HEK293 (cell line): Measurements from ENCODE around the gene VTI1B.

Experiments
- CTCF ChIA-PET: fragments of 350-600 bp; formaldehyde crosslinking; extraction: SDS; loops from one replicate; lab custom pipeline; 2021; ENCODE audit warnings: antibody characterized with exemption; lab: Yijun Ruan, JAX
- POLR2A ChIA-PET: fragments of 300-600 bp; formaldehyde crosslinking; extraction: SDS; loops from one replicate; lab custom pipeline; 2020; ENCODE audit warnings: antibody characterized with exemption, inconsistent platforms; lab: Yijun Ruan, JAX
- H3K27ac ChIP-seq: fragments of 200-500 bp; sonication (Bioruptor generic); 2 replicates; pipeline ENCODE4 v1.5.1; 2014; ENCODE audit warnings: low read depth, low read length, control low read depth, inconsistent platforms; ENCODE audit errors: extremely low read depth
- H3K36me3 ChIP-seq, 2 experiments: fragments of 200-500 bp in 1 of 2; sonication (Bioruptor generic) in 1 of 2; 1 replicate in 1 of 2; 2 replicates in 1 of 2; pipeline ENCODE4 v1.5.1; 2014 to 2017; ENCODE audit warnings: inconsistent platforms in 2 of 2, low read length in 2 of 2; ENCODE audit not compliant: control insufficient read depth in 2 of 2, insufficient read depth in 1 of 2
- H3K4me1 ChIP-seq: fragments of 200-500 bp; sonication (Bioruptor generic); 2 replicates; pipeline ENCODE4 v1.5.1; 2014; ENCODE audit warnings: mild to moderate bottlenecking, low read length, inconsistent platforms; ENCODE audit not compliant: control insufficient read depth, insufficient read depth
- H3K4me3 ChIP-seq: 2 replicates; pipeline ENCODE4 v1.5.1; 2011; ENCODE audit warnings: low read depth, mild to moderate bottlenecking, control low read depth, low read length, moderate library complexity
- H3K9me3 ChIP-seq: fragments of 200-500 bp; sonication (Bioruptor generic); 2 replicates; pipeline ENCODE4 v1.5.1; 2014; ENCODE audit warnings: low read depth, low read length, inconsistent platforms; ENCODE audit not compliant: control insufficient read depth, insufficient read depth
- HOXD13 ChIP-seq: sonication (generic); formaldehyde crosslinking; IDR thresholded peaks from 2 replicates; pipeline ENCODE4 v1.8.0; 2022; ENCODE audit warnings: missing genetic modification reagents, borderline replicate concordance
- PATZ1 ChIP-seq: fragments of 450-650 bp; formaldehyde crosslinking; IDR thresholded peaks from 2 replicates; pipeline ENCODE4 v1.5.1; 2016; ENCODE audit warnings: missing biosample characterization, missing genetic modification characterization
- SP3 ChIP-seq: fragments of 450-650 bp; formaldehyde crosslinking; IDR thresholded peaks from 2 replicates; pipeline ENCODE4 v1.5.1; 2016; ENCODE audit warnings: missing biosample characterization, missing genetic modification characterization
- YY2 ChIP-seq: fragments of 450-650 bp; formaldehyde crosslinking; IDR thresholded peaks from 2 replicates; pipeline ENCODE4 v1.5.1; 2016; ENCODE audit warnings: missing biosample characterization, missing genetic modification characterization
- ZFHX2 ChIP-seq: fragments of 450-650 bp; formaldehyde crosslinking; conservative IDR thresholded peaks from 2 replicates; pipeline ENCODE4 v1.5.1; 2016; ENCODE audit warnings: missing biosample characterization, missing genetic modification characterization
- ZNF175 ChIP-seq: fragments of 450-650 bp; formaldehyde crosslinking; IDR thresholded peaks from 2 replicates; pipeline ENCODE4 v1.5.1; 2016; ENCODE audit warnings: missing biosample characterization, missing genetic modification characterization
- ZNF274 ChIP-seq, 2 experiments: fragments of 200-500 bp in 1 of 2; fragments of 450-650 bp in 1 of 2; sonication (Bioruptor generic) in 1 of 2; formaldehyde crosslinking in 1 of 2; IDR thresholded peaks; 2 replicates each; pipeline versions ENCODE4 v1.5.1 to v1.6.1; 2014 to 2016; ENCODE audit warnings: borderline replicate concordance in 1 of 2, inconsistent platforms in 1 of 2, low read length in 1 of 2, missing biosample characterization in 1 of 2, missing genetic modification characterization in 1 of 2
- ZNF366 ChIP-seq: fragments of 450-650 bp; formaldehyde crosslinking; conservative IDR thresholded peaks from 2 replicates; pipeline ENCODE4 v1.5.1; 2016; ENCODE audit warnings: missing biosample characterization, missing genetic modification characterization
- ZNF513 ChIP-seq: fragments of 450-650 bp; IDR thresholded peaks from 2 replicates; pipeline ENCODE4 v1.5.1; 2018; ENCODE audit warnings: missing biosample characterization, missing genetic modification characterization
- ZNF529 ChIP-seq: fragments of 450-650 bp; formaldehyde crosslinking; IDR thresholded peaks from 2 replicates; pipeline ENCODE4 v1.5.1; 2017; ENCODE audit warnings: missing genetic modification characterization, missing biosample characterization; ENCODE audit not compliant: insufficient replicate concordance
- ZNF530 ChIP-seq: fragments of 450-650 bp; formaldehyde crosslinking; IDR thresholded peaks from 2 replicates; pipeline ENCODE4 v1.5.1; 2016; ENCODE audit warnings: low read depth, missing biosample characterization, missing genetic modification characterization
- ZNF555 ChIP-seq: fragments of 450-650 bp; formaldehyde crosslinking; conservative IDR thresholded peaks from 2 replicates; pipeline ENCODE4 v1.5.1; 2017; ENCODE audit warnings: missing biosample characterization, mild to moderate bottlenecking, missing genetic modification characterization, inconsistent platforms
- ZNF558 ChIP-seq: fragments of 450-650 bp; formaldehyde crosslinking; IDR thresholded peaks from 2 replicates; pipeline ENCODE4 v1.5.1; 2016; ENCODE audit warnings: missing biosample characterization, missing genetic modification characterization
- ZNF585B ChIP-seq: fragments of 450-650 bp; formaldehyde crosslinking; IDR thresholded peaks from 2 replicates; pipeline ENCODE4 v1.5.1; 2016; ENCODE audit warnings: missing biosample characterization, missing genetic modification characterization
- ZNF658 ChIP-seq: fragments of 450-650 bp; formaldehyde crosslinking; IDR thresholded peaks from 2 replicates; pipeline ENCODE4; 2016; ENCODE audit warnings: missing biosample characterization, missing genetic modification characterization
- ZNF664 ChIP-seq: fragments of 450-650 bp; formaldehyde crosslinking; IDR thresholded peaks from 2 replicates; pipeline ENCODE4 v1.5.1; 2016; ENCODE audit warnings: missing biosample characterization, missing genetic modification characterization
- ZSCAN30 ChIP-seq: fragments of 450-650 bp; IDR thresholded peaks from 2 replicates; pipeline ENCODE4 v1.5.1; 2018; ENCODE audit warnings: missing biosample characterization, mild to moderate bottlenecking, missing genetic modification characterization, moderate library complexity
- TF ChIP-seq, protein P1 (sequence below): fragments of 450-650 bp; IDR thresholded peaks from 2 replicates; pipeline ENCODE4 v1.5.1; 2018; ENCODE audit warnings: missing biosample characterization, mild to moderate bottlenecking, missing genetic modification characterization
- TF ChIP-seq, protein P2 (sequence below): fragments of 450-650 bp; formaldehyde crosslinking; IDR thresholded peaks from 2 replicates; pipeline ENCODE4 v1.5.1; 2016; ENCODE audit warnings: missing biosample characterization, missing genetic modification characterization, low read depth

Gene VTI1B

GRCh38 chr14:67690011-67690410 lies 15.6 kb upstream of the VTI1B start:
- Histone ChIP-seq H3K4me3 (no peak overlapping the region), H3K4me1 (peaks cover 5% of the 10 kb centered on the region; the same call in 1 of the 2 replicates), H3K27ac (no peak overlapping the region), H3K9me3 (no peaks in the 10 kb centered on the region), H3K36me3 (peaks cover 60 to 86% of the 10 kb centered on the region in 2 experiments)
- ChIA-PET CTCF (interaction anchor here (0.6 kb wide), 2 partner anchors 327 to 1036 kb away, joined by 3 to 4 read pairs; no protein-coding TSS in a partner anchor), POLR2A (no interaction called here)
- no peak for TF ChIP-seq PATZ1 (tag by site-specific recombination)
- TF ChIP-seq ZNF274 (IDR thresholded peaks at IDR 0.05; ENCODE audit: low read length): no peak
- TF ChIP-seq ZNF274 (tag by site-specific recombination; IDR thresholded peaks at IDR 0.05; ENCODE audit: borderline replicate concordance): no peak
- TF ChIP-seq ZNF585B: no peak
- no peak for TF ChIP-seq ZNF529
- TF ChIP-seq, protein P1, sequence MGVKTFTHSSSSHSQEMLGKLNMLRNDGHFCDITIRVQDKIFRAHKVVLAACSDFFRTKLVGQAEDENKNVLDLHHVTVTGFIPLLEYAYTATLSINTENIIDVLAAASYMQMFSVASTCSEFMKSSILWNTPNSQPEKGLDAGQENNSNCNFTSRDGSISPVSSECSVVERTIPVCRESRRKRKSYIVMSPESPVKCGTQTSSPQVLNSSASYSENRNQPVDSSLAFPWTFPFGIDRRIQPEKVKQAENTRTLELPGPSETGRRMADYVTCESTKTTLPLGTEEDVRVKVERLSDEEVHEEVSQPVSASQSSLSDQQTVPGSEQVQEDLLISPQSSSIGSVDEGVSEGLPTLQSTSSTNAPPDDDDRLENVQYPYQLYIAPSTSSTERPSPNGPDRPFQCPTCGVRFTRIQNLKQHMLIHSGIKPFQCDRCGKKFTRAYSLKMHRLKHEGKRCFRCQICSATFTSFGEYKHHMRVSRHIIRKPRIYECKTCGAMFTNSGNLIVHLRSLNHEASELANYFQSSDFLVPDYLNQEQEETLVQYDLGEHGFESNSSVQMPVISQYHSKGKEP: no peak
- TF ChIP-seq, protein P2, sequence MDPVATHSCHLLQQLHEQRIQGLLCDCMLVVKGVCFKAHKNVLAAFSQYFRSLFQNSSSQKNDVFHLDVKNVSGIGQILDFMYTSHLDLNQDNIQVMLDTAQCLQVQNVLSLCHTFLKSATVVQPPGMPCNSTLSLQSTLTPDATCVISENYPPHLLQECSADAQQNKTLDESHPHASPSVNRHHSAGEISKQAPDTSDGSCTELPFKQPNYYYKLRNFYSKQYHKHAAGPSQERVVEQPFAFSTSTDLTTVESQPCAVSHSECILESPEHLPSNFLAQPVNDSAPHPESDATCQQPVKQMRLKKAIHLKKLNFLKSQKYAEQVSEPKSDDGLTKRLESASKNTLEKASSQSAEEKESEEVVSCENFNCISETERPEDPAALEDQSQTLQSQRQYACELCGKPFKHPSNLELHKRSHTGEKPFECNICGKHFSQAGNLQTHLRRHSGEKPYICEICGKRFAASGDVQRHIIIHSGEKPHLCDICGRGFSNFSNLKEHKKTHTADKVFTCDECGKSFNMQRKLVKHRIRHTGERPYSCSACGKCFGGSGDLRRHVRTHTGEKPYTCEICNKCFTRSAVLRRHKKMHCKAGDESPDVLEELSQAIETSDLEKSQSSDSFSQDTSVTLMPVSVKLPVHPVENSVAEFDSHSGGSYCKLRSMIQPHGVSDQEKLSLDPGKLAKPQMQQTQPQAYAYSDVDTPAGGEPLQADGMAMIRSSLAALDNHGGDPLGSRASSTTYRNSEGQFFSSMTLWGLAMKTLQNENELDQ: no peak
- no peak for TF ChIP-seq YY2 (tag by site-specific recombination)

GRCh38 chr14:67683842-67684241 lies 9.4 kb upstream of the VTI1B start:
- no peaks in the 10 kb centered on the region for H3K4me1 ChIP-seq
- ChIA-PET CTCF (interaction anchor here (0.8 kb wide), 1 partner anchor 21 kb away, joined by 3 read pairs; no protein-coding TSS in a partner anchor), POLR2A (no interaction called here)
- peaks cover 78 to 90% of the 10 kb centered on the region in 2 experiments for H3K36me3 ChIP-seq
- no peak overlapping the region for H3K4me3 ChIP-seq
- no peak overlapping the region for H3K27ac ChIP-seq
- H3K9me3 ChIP-seq: no peaks in the 10 kb centered on the region
- TF ChIP-seq ZNF530 (tag by site-specific recombination): no peak
- TF ChIP-seq ZNF513: no peak
- TF ChIP-seq HOXD13 (CRISPR knock-in tag): no peak
- no peak for TF ChIP-seq ZNF658 (tag by site-specific recombination)
- no peak for TF ChIP-seq ZSCAN30 (tag by site-specific recombination)

GRCh38 chr14:67680941-67681340 lies 6.5 kb upstream of the VTI1B start:
- Histone ChIP-seq H3K9me3 (no peaks in the 10 kb centered on the region), H3K4me3 (no peak overlapping the region), H3K4me1 (no peaks in the 10 kb centered on the region), H3K27ac (no peak overlapping the region), H3K36me3 (peaks cover 76 to 78% of the 10 kb centered on the region in 2 experiments)
- POLR2A ChIA-PET: interaction anchor here (0.7 kb wide), 1 partner anchor 15 kb away, joined by 3 read pairs; the partner anchor contains the start of gene RDH11
- CTCF ChIA-PET: interaction anchor here (1.2 to 1.5 kb wide), 2 partner anchors 154 to 254 kb away, joined by 3 read pairs; no protein-coding TSS in a partner anchor
- TF ChIP-seq ZNF175 (tag by site-specific recombination): no peak
- TF ChIP-seq ZNF558 (tag by site-specific recombination): no peak
- no peak for TF ChIP-seq SP3 (tag by site-specific recombination)
- TF ChIP-seq, protein P2: no peak
- TF ChIP-seq ZNF366 (tag by site-specific recombination): no peak
- TF ChIP-seq ZFHX2: no peak
- TF ChIP-seq ZNF664 (tag by site-specific recombination): no peak
- TF ChIP-seq ZNF555 (tag by site-specific recombination): no peak
- TF ChIP-seq ZSCAN30 (tag by site-specific recombination): no peak
